ENCODE data around the gene SDK2. TPM values are rescaled to one million over a fixed set of nuclear protein-coding genes. Genes with fewer than 3 reads are reported as not detected.
A peak's percentile ranks its signal among the peaks of the same experiment; 100 is the strongest.

The SDK2 gene
- total RNA-seq, 1 experiment from 2014 or later: 0.67 TPM

DNA sequence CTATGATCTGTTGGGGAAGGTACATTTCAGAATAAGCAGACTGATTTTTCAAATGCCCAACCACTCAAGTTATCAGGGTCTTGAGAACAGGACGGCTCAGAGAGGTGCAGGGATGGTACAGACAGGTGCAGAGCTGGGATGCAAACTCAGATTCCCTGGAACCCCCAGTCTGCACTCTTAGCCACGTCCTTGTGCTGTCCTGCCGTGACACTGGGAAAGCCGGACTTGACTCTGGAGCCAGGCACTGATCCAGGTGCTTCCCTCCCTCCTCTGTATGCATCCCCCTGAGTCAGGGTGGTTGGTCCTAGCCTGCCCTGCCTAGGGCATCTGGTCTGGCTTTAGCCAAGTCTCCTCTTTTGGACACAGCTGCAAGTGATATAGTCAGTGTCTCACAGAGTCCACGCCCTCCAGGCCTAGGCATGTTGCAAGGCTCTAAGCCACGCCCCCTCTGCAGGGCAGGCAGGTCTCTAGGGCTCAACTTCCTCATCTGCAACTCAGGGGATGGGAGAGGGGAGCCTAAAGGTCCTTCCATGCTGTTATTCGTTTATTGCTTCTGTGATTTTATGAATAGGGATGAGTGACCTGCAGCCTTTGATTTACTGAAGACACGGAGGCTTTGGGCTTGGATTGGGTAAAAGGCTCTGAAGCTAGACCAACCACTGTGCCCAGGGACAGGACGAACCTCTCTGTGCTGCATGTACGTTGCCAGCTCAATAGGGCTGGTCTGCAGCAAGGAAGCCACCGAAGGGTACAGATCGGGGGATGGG is 97.3 kb downstream of the SDK2 start:
- ChIA-PET POLR2A (ENCODE audit: low non-redundant PET) (no interaction called here), CTCF (no interaction called here)
- H3K27ac ChIP-seq (ENCODE audit: low read depth, low read length, poor library complexity, severe bottlenecking): no peak overlapping the region
- intact Hi-C loops (cut with micrococcal nuclease; ENCODE audit: unreplicated experiment): no loop called here
- no TSS peak for BruUV-seq (replicated peaks)
- DNase-seq (ENCODE audit: low spot score): peak; percentile 33
- H3K4me3 ChIP-seq (ENCODE audit: low read depth, low read length, poor library complexity, severe bottlenecking): no peak overlapping the region
- H3K4me1 ChIP-seq (ENCODE audit: insufficient read depth, low read length, poor library complexity, severe bottlenecking): no peaks in the 10 kb centered on the region
- no peaks in the 10 kb centered on the region for H3K27me3 ChIP-seq (replicated peaks; ENCODE audit: insufficient read depth, low read depth, low read length, poor library complexity)
- TF ChIP-seq EZH2 (IDR thresholded peaks at IDR 0.05; ENCODE audit: borderline replicate concordance, low read depth, low read length, poor library complexity, severe bottlenecking) (no peak), CTCF (conservative IDR thresholded peaks at IDR 0.05; ENCODE audit: low read depth, low read length) (no peak)
- H3K36me3 ChIP-seq (ENCODE audit: insufficient read depth, low read length, poor library complexity, severe bottlenecking): no peaks in the 10 kb centered on the region
- no peaks in the 10 kb centered on the region for H3K9me3 ChIP-seq (ENCODE audit: low read depth, low read length, poor library complexity, severe bottlenecking)

DNA sequence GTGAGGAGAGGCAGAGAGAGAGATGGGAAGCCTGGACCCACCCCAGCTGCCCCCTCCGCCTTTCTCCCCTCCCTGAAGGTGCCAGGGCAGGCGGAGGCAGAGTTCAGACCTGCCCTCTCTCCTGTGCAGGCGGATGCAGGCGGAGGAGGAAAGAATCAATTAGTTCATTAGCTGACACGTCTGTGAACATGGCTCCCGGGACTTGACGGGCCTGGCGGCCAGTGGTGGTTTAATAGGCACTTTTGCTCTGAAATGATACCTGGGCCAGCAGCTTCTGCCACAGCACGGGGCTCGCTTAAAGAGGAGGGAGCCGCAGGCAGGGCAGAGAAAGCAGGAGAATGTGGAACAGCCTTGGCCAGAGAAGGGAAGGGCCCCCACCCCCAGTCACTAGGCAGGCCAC is 98.1 kb downstream of the SDK2 start:
- no TSS peak for BruUV-seq (replicated peaks)
- TF ChIP-seq EZH2 (IDR thresholded peaks at IDR 0.05; ENCODE audit: borderline replicate concordance, low read depth, low read length, poor library complexity, severe bottlenecking) (no peak), CTCF (conservative IDR thresholded peaks at IDR 0.05; ENCODE audit: low read depth, low read length) (no peak)
- Histone ChIP-seq H3K36me3 (ENCODE audit: insufficient read depth, low read length, poor library complexity, severe bottlenecking) (no peaks in the 10 kb centered on the region), H3K4me1 (ENCODE audit: insufficient read depth, low read length, poor library complexity, severe bottlenecking) (no peaks in the 10 kb centered on the region), H3K27ac (ENCODE audit: low read depth, low read length, poor library complexity, severe bottlenecking) (no peak overlapping the region), H3K27me3 (replicated peaks; ENCODE audit: insufficient read depth, low read depth, low read length, poor library complexity) (no peaks in the 10 kb centered on the region), H3K9me3 (ENCODE audit: low read depth, low read length, poor library complexity, severe bottlenecking) (no peaks in the 10 kb centered on the region), H3K4me3 (ENCODE audit: low read depth, low read length, poor library complexity, severe bottlenecking) (no peak overlapping the region)
- intact Hi-C loops (cut with micrococcal nuclease; ENCODE audit: unreplicated experiment): no loop called here
- DNase-seq (ENCODE audit: low spot score): no peak
- POLR2A ChIA-PET (ENCODE audit: low non-redundant PET): no interaction called here
- CTCF ChIA-PET: no interaction called here

DNA sequence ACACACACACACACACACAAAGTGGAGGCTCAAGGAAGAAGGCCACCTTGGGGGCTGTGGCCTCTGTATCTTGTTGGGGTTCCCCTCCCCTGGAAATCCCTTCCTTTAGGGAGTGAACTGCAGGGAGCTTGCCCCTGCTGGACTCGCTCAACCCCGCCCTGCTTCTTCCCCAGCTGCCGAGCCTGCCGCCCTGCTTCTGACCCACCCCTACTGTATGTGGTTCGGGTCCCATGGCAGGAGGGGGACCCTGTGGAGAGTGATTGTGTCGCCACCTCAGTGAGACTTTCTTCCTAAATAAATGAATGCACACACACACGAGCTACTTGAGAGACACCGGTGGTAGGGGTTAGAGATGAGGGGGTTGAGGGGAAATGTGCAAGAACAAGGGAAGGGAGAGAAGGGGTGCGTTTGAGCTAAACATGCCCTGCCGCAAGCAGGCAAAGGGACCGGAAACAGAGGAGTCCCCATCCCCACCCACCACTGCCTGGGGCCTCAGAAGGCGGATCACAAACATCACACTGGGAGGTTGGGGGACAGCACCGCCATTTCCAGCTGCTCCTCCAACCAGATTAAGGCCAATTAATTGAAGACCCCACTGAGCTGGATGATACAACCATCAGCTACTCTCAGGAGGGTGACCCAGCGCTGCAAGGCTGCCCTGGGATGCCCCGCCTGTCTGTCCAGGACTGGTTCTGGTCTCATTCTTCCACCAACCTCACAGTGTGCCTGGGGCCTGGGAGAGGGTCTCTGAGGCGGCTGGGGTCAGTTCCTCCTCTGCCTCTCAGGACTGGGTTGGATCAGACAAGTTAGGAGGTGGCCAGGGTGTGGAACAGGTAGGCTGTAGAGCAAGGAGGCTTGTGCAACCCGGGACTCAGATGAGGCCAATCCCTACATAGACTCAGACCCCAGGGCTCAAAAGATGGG is 98.9 kb downstream of the SDK2 start:
- DNase-seq (ENCODE audit: low spot score): no peak
- no peak for TF ChIP-seq EZH2 (IDR thresholded peaks at IDR 0.05; ENCODE audit: borderline replicate concordance, low read depth, low read length, poor library complexity, severe bottlenecking)
- POLR2A ChIA-PET (ENCODE audit: low non-redundant PET): no interaction called here
- Histone ChIP-seq H3K27ac (ENCODE audit: low read depth, low read length, poor library complexity, severe bottlenecking) (no peak overlapping the region), H3K4me3 (ENCODE audit: low read depth, low read length, poor library complexity, severe bottlenecking) (no peak overlapping the region), H3K27me3 (replicated peaks; ENCODE audit: insufficient read depth, low read depth, low read length, poor library complexity) (no peaks in the 10 kb centered on the region), H3K4me1 (ENCODE audit: insufficient read depth, low read length, poor library complexity, severe bottlenecking) (no peaks in the 10 kb centered on the region), H3K9me3 (ENCODE audit: low read depth, low read length, poor library complexity, severe bottlenecking) (no peaks in the 10 kb centered on the region), H3K36me3 (ENCODE audit: insufficient read depth, low read length, poor library complexity, severe bottlenecking) (no peaks in the 10 kb centered on the region)
- intact Hi-C loops (cut with micrococcal nuclease; ENCODE audit: unreplicated experiment): no loop called here
- BruUV-seq (replicated peaks): no TSS peak
- CTCF ChIA-PET: no interaction called here
